OCI-LY1 (cell line): ENCODE data around the gene VWDE.

Experiments used
- EZH2 ChIP-seq: fragments of 200-600 bp; sonication (generic), shearing (Covaris generic); IDR thresholded peaks from 2 replicates; pipeline ENCODE4 v1.8.0; 2017; ENCODE audit warnings: borderline replicate concordance, mixed run types, mild to moderate bottlenecking, antibody characterized with exemption, low read length, moderate library complexity, mixed read lengths
- TF ChIP-seq, protein P1 (sequence below): fragments of 200-600 bp; sonication (generic), shearing (Covaris generic); IDR thresholded peaks from 2 replicates; pipeline ENCODE4 v1.5.1; 2017; ENCODE audit warnings: mild to moderate bottlenecking, antibody characterized with exemption, low read length, moderate library complexity, mixed read lengths

- TF ChIP-seq, protein P1, sequence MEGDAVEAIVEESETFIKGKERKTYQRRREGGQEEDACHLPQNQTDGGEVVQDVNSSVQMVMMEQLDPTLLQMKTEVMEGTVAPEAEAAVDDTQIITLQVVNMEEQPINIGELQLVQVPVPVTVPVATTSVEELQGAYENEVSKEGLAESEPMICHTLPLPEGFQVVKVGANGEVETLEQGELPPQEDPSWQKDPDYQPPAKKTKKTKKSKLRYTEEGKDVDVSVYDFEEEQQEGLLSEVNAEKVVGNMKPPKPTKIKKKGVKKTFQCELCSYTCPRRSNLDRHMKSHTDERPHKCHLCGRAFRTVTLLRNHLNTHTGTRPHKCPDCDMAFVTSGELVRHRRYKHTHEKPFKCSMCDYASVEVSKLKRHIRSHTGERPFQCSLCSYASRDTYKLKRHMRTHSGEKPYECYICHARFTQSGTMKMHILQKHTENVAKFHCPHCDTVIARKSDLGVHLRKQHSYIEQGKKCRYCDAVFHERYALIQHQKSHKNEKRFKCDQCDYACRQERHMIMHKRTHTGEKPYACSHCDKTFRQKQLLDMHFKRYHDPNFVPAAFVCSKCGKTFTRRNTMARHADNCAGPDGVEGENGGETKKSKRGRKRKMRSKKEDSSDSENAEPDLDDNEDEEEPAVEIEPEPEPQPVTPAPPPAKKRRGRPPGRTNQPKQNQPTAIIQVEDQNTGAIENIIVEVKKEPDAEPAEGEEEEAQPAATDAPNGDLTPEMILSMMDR = no peak
- no peak for TF ChIP-seq EZH2
Measured at GRCh38 chr7:12440229-12440628, 36.6 kb upstream of the VWDE start.
